Measurements from ENCODE around the gene LITAF. TPM values are rescaled to one million over a fixed set of nuclear protein-coding genes. Genes with fewer than 3 reads are reported as not detected.

The LITAF gene
- total RNA-seq, 1 experiment from 2014 or later = 328 TPM

DNA sequence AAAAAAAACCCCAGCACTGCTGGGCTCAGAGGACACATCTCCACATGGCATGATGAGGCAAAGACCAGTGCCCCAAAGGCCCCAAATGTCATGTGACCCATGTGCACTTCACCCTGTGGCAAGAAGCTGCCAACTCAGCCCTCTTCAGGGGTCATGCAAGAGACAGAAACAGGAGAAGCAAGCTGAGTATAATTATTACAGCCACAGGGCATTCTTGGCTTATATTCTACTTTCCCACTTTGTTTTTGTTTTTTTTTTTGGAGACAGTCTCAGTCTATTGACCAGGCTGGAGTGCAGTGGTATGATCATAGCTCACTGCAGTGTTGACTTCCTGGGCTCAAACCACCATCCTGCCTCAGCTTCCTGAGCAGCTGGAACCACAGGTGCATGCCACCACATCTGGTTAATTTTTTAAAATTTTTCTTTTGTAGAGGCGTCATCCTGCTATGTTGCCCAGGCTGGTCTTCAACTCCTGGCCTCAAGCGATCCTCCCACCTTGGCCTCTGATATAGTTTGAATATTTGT, 32.7 kb upstream of the LITAF start:
- DNase-seq = no peak
- peaks cover 13% of the 10 kb centered on the region for H3K36me3 Mint-ChIP-seq (ENCODE audit: insufficient read depth, unreplicated experiment)
- no peak overlapping the region for H3K4me3 Mint-ChIP-seq (ENCODE audit: low read depth, unreplicated experiment)
- peaks cover 5% of the 10 kb centered on the region for H3K9me3 Mint-ChIP-seq (ENCODE audit: low read depth, unreplicated experiment)
- peaks cover 44% of the 10 kb centered on the region for H3K4me1 Mint-ChIP-seq (ENCODE audit: low read depth, unreplicated experiment)
- H3K27ac Mint-ChIP-seq (ENCODE audit: unreplicated experiment) = peak overlapping the region; percentile 71
- intact Hi-C loops (cut with micrococcal nuclease; ENCODE audit: unreplicated experiment) = no loop called here
- CTCF ChIA-PET = no interaction called here
- BruUV-seq (replicated peaks) = no TSS peak
- no peak for TF ChIP-seq CTCF (IDR thresholded peaks at IDR 0.05; ENCODE audit: unreplicated experiment)
- H3K27me3 Mint-ChIP-seq (ENCODE audit: unreplicated experiment) = no peaks in the 10 kb centered on the region

- no TSS peak for BruUV-seq (replicated peaks)
- Mint-ChIP-seq H3K4me3 (ENCODE audit: low read depth, unreplicated experiment) (no peak overlapping the region), H3K27ac (ENCODE audit: unreplicated experiment) (peak overlapping the region; percentile 71), H3K27me3 (ENCODE audit: unreplicated experiment) (no peaks in the 10 kb centered on the region), H3K4me1 (ENCODE audit: low read depth, unreplicated experiment) (peaks cover 49% of the 10 kb centered on the region), H3K9me3 (ENCODE audit: low read depth, unreplicated experiment) (peaks cover 3% of the 10 kb centered on the region), H3K36me3 (ENCODE audit: insufficient read depth, unreplicated experiment) (peaks cover 25% of the 10 kb centered on the region)
- DNase-seq = no peak
- CTCF ChIA-PET = no interaction called here
- intact Hi-C loops (cut with micrococcal nuclease; ENCODE audit: unreplicated experiment) = no loop called here
- TF ChIP-seq CTCF (IDR thresholded peaks at IDR 0.05; ENCODE audit: unreplicated experiment) = no peak
Observed at GRCh38 chr16:11618107-11618717, 31.5 kb upstream of the LITAF start.

GRCh38 chr16:11615748-11616447, 29.2 kb upstream of the LITAF start:
- no peak for TF ChIP-seq CTCF (IDR thresholded peaks at IDR 0.05; ENCODE audit: unreplicated experiment)
- DNase-seq = peak; percentile 58
- BruUV-seq (replicated peaks) = TSS peak; percentile 63
- intact Hi-C loops (cut with micrococcal nuclease; ENCODE audit: unreplicated experiment) = loop anchor here (1.0 kb wide), 1 partner anchor 24 kb away; no protein-coding TSS in a partner anchor
- Mint-ChIP-seq H3K27me3 (ENCODE audit: unreplicated experiment) (no peaks in the 10 kb centered on the region), H3K4me3 (ENCODE audit: low read depth, unreplicated experiment) (no peak overlapping the region), H3K9me3 (ENCODE audit: low read depth, unreplicated experiment) (peaks cover 3% of the 10 kb centered on the region), H3K27ac (ENCODE audit: unreplicated experiment) (peak overlapping the region; percentile 80), H3K36me3 (ENCODE audit: insufficient read depth, unreplicated experiment) (peaks cover 43% of the 10 kb centered on the region), H3K4me1 (ENCODE audit: low read depth, unreplicated experiment) (peaks cover 60% of the 10 kb centered on the region)
- CTCF ChIA-PET = interaction anchor here (0.7 to 2.0 kb wide), 6 partner anchors 19 to 208 kb away, joined by 3 to 6 read pairs (median 4); no protein-coding TSS in a partner anchor

GRCh38 chr16:11614587-11615175, 28.0 kb upstream of the LITAF start:
- DNase-seq = peak; percentile 39
- no peak for TF ChIP-seq CTCF (IDR thresholded peaks at IDR 0.05; ENCODE audit: unreplicated experiment)
- Mint-ChIP-seq H3K36me3 (ENCODE audit: insufficient read depth, unreplicated experiment) (peaks cover 49% of the 10 kb centered on the region), H3K9me3 (ENCODE audit: low read depth, unreplicated experiment) (no peaks in the 10 kb centered on the region), H3K27me3 (ENCODE audit: unreplicated experiment) (no peaks in the 10 kb centered on the region), H3K27ac (ENCODE audit: unreplicated experiment) (peak overlapping the region; percentile 80), H3K4me3 (ENCODE audit: low read depth, unreplicated experiment) (peak overlapping the region; percentile 12), H3K4me1 (ENCODE audit: low read depth, unreplicated experiment) (peaks cover 72% of the 10 kb centered on the region)
- intact Hi-C loops (cut with micrococcal nuclease; ENCODE audit: unreplicated experiment) = loop anchor here (1.0 kb wide), 1 partner anchor 26 kb away; no protein-coding TSS in a partner anchor
- CTCF ChIA-PET = interaction anchor here (0.6 to 2.0 kb wide), 5 partner anchors 10 to 203 kb away, joined by 3 to 6 read pairs (median 4); no protein-coding TSS in a partner anchor
- TSS peak; percentile 38 for BruUV-seq (replicated peaks)
